ENCODE results near the gene IL10RA.

Gene IL10RA

GRCh38 chr11:117993988-117994745 lies 8.0 kb downstream of the IL10RA start:
- DNase-seq: no peak

GRCh38 chr11:117995472-117995871 lies 9.3 kb downstream of the IL10RA start:
- no peak for DNase-seq

GRCh38 chr11:117996058-117996457 lies 9.9 kb downstream of the IL10RA start:
- no peak for DNase-seq

GRCh38 chr11:117997406-117997805 lies 11.2 kb downstream of the IL10RA start:
- no peak for DNase-seq

- no peak for DNase-seq
These were observed 11.8 kb downstream of the IL10RA start for GRCh38 chr11:117997823-117998579.

GRCh38 chr11:117998664-117999353 lies 12.6 kb downstream of the IL10RA start:
- no peak for DNase-seq

GRCh38 chr11:117999354-117999993 lies 13.3 kb downstream of the IL10RA start:
- no peak for DNase-seq

GRCh38 chr11:118000067-118000849 lies 14.1 kb downstream of the IL10RA start:
- DNase-seq: no peak

- DNase-seq: no peak
These were observed 14.6 kb downstream of the IL10RA start for GRCh38 chr11:118000850-118001228.

GRCh38 chr11:118001494-118001971 lies 15.3 kb downstream of the IL10RA start:
- peak in 1 of 2 donors; percentile 78 for DNase-seq

- DNase-seq: peak; percentile 58 to 83
These were observed 15.9 kb downstream of the IL10RA start for GRCh38 chr11:118002010-118002540.

- DNase-seq: peak; percentile 70 to 77
These were observed 16.6 kb downstream of the IL10RA start for GRCh38 chr11:118002541-118003423.

GRCh38 chr11:118003456-118003855 lies 17.3 kb downstream of the IL10RA start:
- no peak for DNase-seq

GRCh38 chr11:118004543-118005223 lies 18.5 kb downstream of the IL10RA start:
- DNase-seq: no peak

GRCh38 chr11:118005224-118006152 lies 19.3 kb downstream of the IL10RA start:
- DNase-seq: no peak

GRCh38 chr11:118006153-118006534 lies 19.9 kb downstream of the IL10RA start:
- no peak for DNase-seq

- DNase-seq: no peak
These were observed 20.8 kb downstream of the IL10RA start for GRCh38 chr11:118007040-118007439.

GRCh38 chr11:118007563-118008270 lies 21.5 kb downstream of the IL10RA start:
- peak; percentile 58 to 73 for DNase-seq

Measured in CD4-positive, alpha-beta T cell treated with Interleukin-4 for 1 hour (primary cell).